Rectal smooth muscle tissue (tissue), 1 donor: ENCODE results near the gene SMC5.
"Not testable (repeated sequence)": the region's sequence is repeated elsewhere in the genome, so short reads cannot be mapped to it uniquely, and the experiment has no call there.

Experiments
- H3K27ac ChIP-seq: one replicate; pipeline ENCODE4 v1.7.0; 2013; ENCODE audit warnings: low read depth, low read length, inconsistent platforms
- H3K27me3 ChIP-seq: one replicate; pipeline ENCODE4 v1.7.0; 2013; ENCODE audit warnings: low read length; ENCODE audit not compliant: control insufficient read depth, insufficient read depth
- H3K36me3 ChIP-seq: one replicate; pipeline ENCODE4 v1.7.0; 2013; ENCODE audit warnings: low read length; ENCODE audit not compliant: control insufficient read depth, insufficient read depth
- H3K4me1 ChIP-seq: one replicate; pipeline ENCODE4 v1.7.0; 2013; ENCODE audit warnings: low read length; ENCODE audit not compliant: control insufficient read depth, insufficient read depth
- H3K4me3 ChIP-seq: one replicate; pipeline ENCODE4 v1.7.0; 2013; ENCODE audit warnings: low read length
- H3K9ac ChIP-seq: one replicate; pipeline ENCODE4 v1.7.0; 2013; ENCODE audit warnings: low read length

SMC5 gene

GRCh38 chr9:70258692-70259511 lies at the start of gene SMC5:
SMC5 (plus strand) TSS chr9:70258978; CDS start chr9:70259079, 101 bp downstream.
- Histone ChIP-seq H3K9ac (peak within 1 kb of the TSS; percentile 60), H3K27me3 (no peaks in the 10 kb centered on the region), H3K4me1 (peaks cover 21% of the 10 kb centered on the region), H3K27ac (peak within 1 kb of the TSS; percentile 83), H3K36me3 (peaks cover 3% of the 10 kb centered on the region), H3K4me3 (peak within 1 kb of the TSS; percentile 79)

GRCh38 chr9:70217029-70217428 lies 41.7 kb upstream of the SMC5 start:
- Histone ChIP-seq H3K27me3 (no peaks in the 10 kb centered on the region), H3K4me3 (no peak overlapping the region), H3K4me1 (no peaks in the 10 kb centered on the region), H3K27ac (no peak overlapping the region), H3K9ac (no peak overlapping the region), H3K36me3 (no peaks in the 10 kb centered on the region)

GRCh38 chr9:70218767-70219166 lies 40.0 kb upstream of the SMC5 start:
- no peaks in the 10 kb centered on the region for H3K27me3 ChIP-seq
- no peaks in the 10 kb centered on the region for H3K36me3 ChIP-seq
- H3K27ac ChIP-seq = no peak overlapping the region
- no peak overlapping the region for H3K9ac ChIP-seq
- no peaks in the 10 kb centered on the region for H3K4me1 ChIP-seq
- no peak overlapping the region for H3K4me3 ChIP-seq

- Histone ChIP-seq H3K27ac (no peak overlapping the region), H3K9ac (no peak overlapping the region), H3K4me1 (no peaks in the 10 kb centered on the region), H3K4me3 (no peak overlapping the region), H3K27me3 (no peaks in the 10 kb centered on the region), H3K36me3 (peaks cover 4% of the 10 kb centered on the region)
Measured at GRCh38 chr9:70220216-70220615, 38.6 kb upstream of the SMC5 start.

GRCh38 chr9:70222354-70222753 lies 36.4 kb upstream of the SMC5 start:
- H3K9ac ChIP-seq = no peak overlapping the region
- no peak overlapping the region for H3K4me3 ChIP-seq
- H3K36me3 ChIP-seq = peaks cover 4% of the 10 kb centered on the region
- H3K4me1 ChIP-seq = no peaks in the 10 kb centered on the region
- no peak overlapping the region for H3K27ac ChIP-seq
- H3K27me3 ChIP-seq = no peaks in the 10 kb centered on the region

GRCh38 chr9:70228118-70228517 lies 30.7 kb upstream of the SMC5 start:
- no peak overlapping the region for H3K4me3 ChIP-seq
- H3K4me1 ChIP-seq = peaks cover 6% of the 10 kb centered on the region
- H3K36me3 ChIP-seq = peaks cover 4% of the 10 kb centered on the region
- H3K9ac ChIP-seq = no peak overlapping the region
- peak overlapping the region; percentile 52 for H3K27ac ChIP-seq
- no peaks in the 10 kb centered on the region for H3K27me3 ChIP-seq

- no peak overlapping the region for H3K4me3 ChIP-seq
- no peak overlapping the region for H3K9ac ChIP-seq
- peak overlapping the region; percentile 52 for H3K27ac ChIP-seq
- H3K4me1 ChIP-seq = peaks cover 6% of the 10 kb centered on the region
- peaks cover 4% of the 10 kb centered on the region for H3K36me3 ChIP-seq
- no peaks in the 10 kb centered on the region for H3K27me3 ChIP-seq
Measured at GRCh38 chr9:70228611-70229010, 30.2 kb upstream of the SMC5 start.

GRCh38 chr9:70229026-70229425 lies 29.8 kb upstream of the SMC5 start:
- H3K9ac ChIP-seq = no peak overlapping the region
- H3K27ac ChIP-seq = peak overlapping the region; percentile 52
- H3K27me3 ChIP-seq = no peaks in the 10 kb centered on the region
- H3K36me3 ChIP-seq = peaks cover 4% of the 10 kb centered on the region
- no peak overlapping the region for H3K4me3 ChIP-seq
- H3K4me1 ChIP-seq = peaks cover 6% of the 10 kb centered on the region

GRCh38 chr9:70229579-70229978 lies 29.2 kb upstream of the SMC5 start:
- Histone ChIP-seq H3K9ac (no peak overlapping the region), H3K4me1 (peaks cover 6% of the 10 kb centered on the region), H3K27ac (no peak overlapping the region)

GRCh38 chr9:70232476-70232875 lies 26.3 kb upstream of the SMC5 start:
- Histone ChIP-seq H3K9ac (no peak overlapping the region), H3K27ac (no peak overlapping the region), H3K36me3 (no peaks in the 10 kb centered on the region), H3K4me3 (no peak overlapping the region), H3K27me3 (no peaks in the 10 kb centered on the region), H3K4me1 (peaks cover 6% of the 10 kb centered on the region)

More at GRCh38 chr9:70229579-70229978, 29.2 kb upstream of the SMC5 start:
- H3K36me3 ChIP-seq = no peaks in the 10 kb centered on the region
- H3K4me3 ChIP-seq = no peak overlapping the region
- H3K27me3 ChIP-seq = no peaks in the 10 kb centered on the region

- H3K36me3 ChIP-seq, H3K9ac ChIP-seq: not testable (repeated sequence)
Measured at GRCh38 chr9:70234208-70234607, 24.6 kb upstream of the SMC5 start.

GRCh38 chr9:70245952-70246351 lies 12.8 kb upstream of the SMC5 start:
- not testable (repeated sequence) for H3K4me3 ChIP-seq, H3K27me3 ChIP-seq, H3K36me3 ChIP-seq, H3K9ac ChIP-seq, H3K4me1 ChIP-seq, H3K27ac ChIP-seq

More at GRCh38 chr9:70234208-70234607, 24.6 kb upstream of the SMC5 start:
- H3K27ac ChIP-seq, H3K4me1 ChIP-seq, H3K27me3 ChIP-seq, H3K4me3 ChIP-seq: not testable (repeated sequence)

- H3K4me3 ChIP-seq = no peak overlapping the region
- no peaks in the 10 kb centered on the region for H3K36me3 ChIP-seq
- no peak overlapping the region for H3K27ac ChIP-seq
- H3K4me1 ChIP-seq = no peaks in the 10 kb centered on the region
- H3K9ac ChIP-seq = no peak overlapping the region
- no peaks in the 10 kb centered on the region for H3K27me3 ChIP-seq
Measured at GRCh38 chr9:70250221-70250620, 8.6 kb upstream of the SMC5 start.
